ENCODE measurements around the gene TBC1D14.

The TBC1D14 gene

DNA sequence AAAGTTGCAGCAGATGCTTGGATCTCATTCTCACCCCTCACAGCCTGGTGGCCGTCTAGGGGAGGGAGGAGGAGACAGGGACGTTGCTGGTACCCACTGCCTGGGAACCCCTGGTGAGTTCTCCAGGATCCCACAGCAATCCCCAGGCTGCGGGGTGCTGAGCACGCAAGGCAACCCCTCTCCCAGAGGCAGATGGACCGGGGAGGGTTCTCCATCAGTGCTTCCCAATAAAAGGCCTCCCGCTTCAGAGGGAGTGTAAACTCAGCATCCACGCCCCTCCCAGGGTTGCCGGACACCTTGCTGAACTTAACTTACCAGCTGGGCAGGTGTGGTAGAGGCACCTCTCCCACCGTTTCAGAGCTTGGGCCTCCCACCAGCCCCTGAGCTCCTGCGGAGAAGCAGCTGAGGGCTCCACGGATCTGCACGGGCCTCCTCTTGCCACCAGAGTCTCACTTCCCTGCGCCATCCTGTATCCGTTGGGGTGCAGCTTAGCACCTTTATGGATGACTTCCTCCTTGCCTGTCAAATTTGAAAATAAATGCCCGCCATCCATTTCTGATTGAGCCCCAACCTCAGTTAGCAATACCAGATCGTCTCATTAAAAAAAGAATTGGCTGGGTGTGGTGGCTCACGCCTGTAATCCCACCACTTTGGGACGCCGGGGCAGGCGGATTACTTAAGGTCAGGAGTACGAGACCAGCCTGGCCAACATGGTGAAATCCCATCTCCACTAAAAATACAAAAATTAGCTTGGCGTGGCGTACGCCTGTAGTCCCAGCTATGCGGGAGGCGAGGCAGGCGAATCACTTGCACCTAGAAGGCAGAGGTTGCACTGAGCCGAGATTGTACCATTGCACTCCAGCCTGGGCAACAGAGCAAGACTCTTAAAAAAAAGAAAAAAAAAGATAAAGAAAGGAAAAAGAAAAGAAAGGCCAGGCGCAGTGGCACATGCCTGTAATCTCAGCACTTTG lies 14.8 kb upstream of the TBC1D14 start:
- no peak overlapping the region for H3K27ac ChIP-seq
- no peak overlapping the region for H3K4me3 ChIP-seq
- no peak for TF ChIP-seq CTCF (IDR thresholded peaks at IDR 0.05)
- DNase-seq (ENCODE audit: low spot score): no peak

DNA sequence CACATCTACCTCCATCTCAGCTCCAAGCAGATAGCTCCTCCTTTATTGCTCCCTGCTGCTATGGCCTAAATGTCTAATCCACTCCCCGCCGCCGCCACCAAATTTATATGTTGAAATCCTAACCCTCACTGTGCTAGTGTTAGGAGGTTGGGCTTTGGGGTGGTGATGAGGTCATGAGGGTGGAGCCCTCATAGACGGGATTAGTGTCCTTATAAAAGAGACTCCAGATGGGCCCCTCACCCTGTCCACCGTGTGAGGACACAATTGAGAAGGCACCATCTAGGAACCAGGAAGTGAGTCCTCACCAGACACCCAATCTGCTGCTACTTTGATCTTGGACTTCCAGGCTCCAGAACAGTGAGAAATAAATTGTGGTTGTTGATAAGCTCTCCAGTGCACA lies 13.6 kb upstream of the TBC1D14 start:
- Histone ChIP-seq H3K27ac (no peak overlapping the region), H3K4me3 (no peak overlapping the region)
- no peak for TF ChIP-seq CTCF (IDR thresholded peaks at IDR 0.05)
- DNase-seq (ENCODE audit: low spot score): no peak

GRCh38 chr4:6898763-6899162 lies 10.9 kb upstream of the TBC1D14 start:
- H3K4me3 ChIP-seq: no peak overlapping the region
- no peak overlapping the region for H3K27ac ChIP-seq
- DNase-seq (ENCODE audit: low spot score): no peak
- TF ChIP-seq CTCF (IDR thresholded peaks at IDR 0.05): no peak

DNA sequence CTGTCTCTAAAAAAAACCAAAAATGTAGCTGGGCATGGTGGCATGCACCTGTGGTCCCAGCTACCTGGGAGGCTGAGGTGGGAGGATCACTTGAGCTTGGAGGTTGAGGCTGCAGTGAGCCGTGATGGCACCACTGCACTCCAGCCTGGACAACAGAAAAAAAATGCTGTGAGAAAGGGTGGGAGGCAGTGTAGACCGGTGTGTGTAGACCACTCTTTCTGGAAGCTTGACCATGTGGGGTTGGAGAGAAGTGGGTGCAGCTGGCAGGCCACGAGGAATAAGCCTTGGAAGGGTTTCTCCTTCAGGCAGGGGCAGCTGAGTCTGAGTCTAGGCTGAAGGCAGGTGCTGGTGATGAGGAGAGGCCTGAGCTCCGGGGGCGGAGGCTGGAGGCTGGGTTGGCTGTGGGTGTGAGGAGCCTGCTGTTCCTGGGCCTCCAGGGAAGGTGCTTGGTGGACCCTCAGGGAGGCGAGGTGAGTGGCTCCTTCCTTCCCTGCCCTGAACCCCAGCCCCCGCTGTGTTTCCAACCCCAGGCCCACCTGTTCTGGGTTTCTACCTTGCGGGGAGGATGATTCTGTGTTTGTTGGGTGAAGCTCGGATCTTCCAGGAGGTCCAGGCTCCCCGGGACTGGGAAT lies 9.3 kb upstream of the TBC1D14 start:
- no peak overlapping the region for H3K27ac ChIP-seq
- TF ChIP-seq CTCF (IDR thresholded peaks at IDR 0.05): no peak
- no peak overlapping the region for H3K4me3 ChIP-seq
- DNase-seq (ENCODE audit: low spot score): no peak

DNA sequence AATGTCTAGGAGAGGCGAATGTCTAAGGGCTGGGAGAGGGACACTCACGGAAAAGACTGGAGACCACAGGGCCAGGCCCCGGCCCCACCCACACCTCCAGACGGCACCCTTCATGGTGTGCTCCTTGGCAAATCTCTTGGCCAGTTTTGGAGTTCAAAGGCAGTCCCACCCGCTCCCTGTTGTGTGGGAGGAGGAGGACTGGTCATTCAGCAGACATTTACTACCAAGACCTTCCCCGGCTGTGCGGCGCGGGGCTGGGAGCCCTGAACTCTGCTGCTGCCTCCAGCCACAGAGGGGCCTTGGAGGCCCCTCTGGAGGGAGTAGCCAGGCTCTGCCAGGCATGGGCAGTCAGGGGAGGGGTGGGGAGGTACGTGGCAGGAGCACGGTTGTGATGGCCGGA lies 8.7 kb upstream of the TBC1D14 start:
- DNase-seq (ENCODE audit: low spot score): no peak
- H3K4me3 ChIP-seq: no peak overlapping the region
- no peak overlapping the region for H3K27ac ChIP-seq
- TF ChIP-seq CTCF (IDR thresholded peaks at IDR 0.05): no peak

GRCh38 chr4:6901669-6902317 lies 7.8 kb upstream of the TBC1D14 start:
- Histone ChIP-seq H3K27ac (no peak overlapping the region), H3K4me3 (no peak overlapping the region)
- no peak for DNase-seq (ENCODE audit: low spot score)
- TF ChIP-seq CTCF (IDR thresholded peaks at IDR 0.05): no peak
